HG03575 (cell line): ENCODE measurements around the gene GRK1.
"Not testable (repeated sequence)": the region's sequence is repeated elsewhere in the genome, so short reads cannot be mapped to it uniquely, and the experiment has no call there.

Source experiments
- ATAC-seq: cut with Tn5 transposase; IDR thresholded peaks from one replicate; pipeline ENCODE4 v1.9.1; 2021; ENCODE audit not compliant: unreplicated experiment, insufficient number of reproducible peaks, low FRiP score; ENCODE audit errors: extremely low read depth

The GRK1 gene

GRCh38 chr13:113737803-113738202, 70.8 kb downstream of the GRK1 start:
- no peak for ATAC-seq

- no peak for ATAC-seq
Measured at GRCh38 chr13:113739527-113740285, 72.7 kb downstream of the GRK1 start.

- no peak for ATAC-seq
Measured at GRCh38 chr13:113740286-113740556, 73.2 kb downstream of the GRK1 start.

GRCh38 chr13:113740661-113741060, 73.6 kb downstream of the GRK1 start:
- no peak for ATAC-seq

- no peak for ATAC-seq
Measured at GRCh38 chr13:113741191-113741668, 74.2 kb downstream of the GRK1 start.

- no peak for ATAC-seq
Measured at GRCh38 chr13:113742000-113742441, 75.0 kb downstream of the GRK1 start.

- no peak for ATAC-seq
Measured at GRCh38 chr13:113742445-113743120, 75.6 kb downstream of the GRK1 start.

GRCh38 chr13:113743366-113744195, 76.6 kb downstream of the GRK1 start:
- no peak for ATAC-seq

GRCh38 chr13:113744197-113745000, 77.4 kb downstream of the GRK1 start:
- no peak for ATAC-seq

- no peak for ATAC-seq
Measured at GRCh38 chr13:113745059-113745458, 78.0 kb downstream of the GRK1 start.

- ATAC-seq, result not testable (repeated sequence)
Measured at GRCh38 chr13:113745500-113746142, 78.6 kb downstream of the GRK1 start.

- ATAC-seq, result no peak
Measured at GRCh38 chr13:113746143-113746525, 79.1 kb downstream of the GRK1 start.

- ATAC-seq, result no peak
Measured at GRCh38 chr13:113746671-113747070, 79.7 kb downstream of the GRK1 start.

GRCh38 chr13:113747291-113747833, 80.3 kb downstream of the GRK1 start:
- ATAC-seq, result no peak

GRCh38 chr13:113748101-113748861, 81.3 kb downstream of the GRK1 start:
- no peak for ATAC-seq

- no peak for ATAC-seq
Measured at GRCh38 chr13:113748862-113749451, 81.9 kb downstream of the GRK1 start.

- no peak for ATAC-seq
Measured at GRCh38 chr13:113749507-113749906, 82.5 kb downstream of the GRK1 start.
